ENCODE measurements around the gene TPCN2.
"Not testable (repeated sequence)": the region's sequence is repeated elsewhere in the genome, so short reads cannot be mapped to it uniquely, and the experiment has no call there.

TPCN2 gene

DNA sequence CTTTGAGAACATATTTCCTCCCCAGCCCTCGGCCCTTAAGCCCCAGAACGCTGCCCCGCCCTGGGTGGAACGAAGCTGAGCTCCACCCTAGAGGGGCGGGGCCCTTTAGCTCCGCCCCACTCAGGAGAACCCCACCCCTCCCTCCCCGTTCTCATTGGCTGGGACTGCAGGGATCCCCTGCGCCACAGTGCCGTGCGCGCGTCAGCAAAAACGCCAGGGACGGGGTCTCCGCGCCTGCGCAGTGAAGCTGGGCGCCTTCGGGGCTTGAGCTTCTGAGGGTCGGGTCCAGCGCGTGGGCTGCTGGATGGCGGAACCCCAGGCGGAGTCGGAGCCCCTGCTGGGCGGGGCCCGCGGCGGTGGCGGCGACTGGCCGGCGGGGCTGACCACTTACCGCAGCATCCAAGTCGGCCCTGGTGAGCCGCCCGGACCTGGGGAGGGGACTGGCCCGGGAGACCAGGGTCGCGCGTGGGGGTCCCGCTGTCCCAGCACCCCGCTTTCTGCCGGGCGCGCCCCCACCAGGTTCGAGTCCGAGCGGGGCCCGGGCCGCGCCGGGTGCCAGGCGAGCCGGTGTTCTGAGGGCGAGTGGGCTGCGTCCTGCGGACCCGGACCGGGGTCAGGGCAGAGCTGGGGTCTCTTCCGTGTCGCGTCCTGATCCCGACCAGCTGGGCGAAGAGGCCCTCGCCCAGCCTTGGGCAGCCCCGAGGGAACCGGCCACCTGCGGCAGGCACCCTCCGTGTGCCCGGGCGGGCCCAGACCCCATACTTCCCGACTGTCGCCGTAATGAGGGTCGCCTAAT lies at the start of gene TPCN2:
TSS of gene TPCN2 (plus strand) at position 239 of the 796 bp plus-strand sequence. CDS start at position 305, 66 bp downstream.
- DNase-seq (ENCODE audit: low read depth), result peak; percentile 92

DNA sequence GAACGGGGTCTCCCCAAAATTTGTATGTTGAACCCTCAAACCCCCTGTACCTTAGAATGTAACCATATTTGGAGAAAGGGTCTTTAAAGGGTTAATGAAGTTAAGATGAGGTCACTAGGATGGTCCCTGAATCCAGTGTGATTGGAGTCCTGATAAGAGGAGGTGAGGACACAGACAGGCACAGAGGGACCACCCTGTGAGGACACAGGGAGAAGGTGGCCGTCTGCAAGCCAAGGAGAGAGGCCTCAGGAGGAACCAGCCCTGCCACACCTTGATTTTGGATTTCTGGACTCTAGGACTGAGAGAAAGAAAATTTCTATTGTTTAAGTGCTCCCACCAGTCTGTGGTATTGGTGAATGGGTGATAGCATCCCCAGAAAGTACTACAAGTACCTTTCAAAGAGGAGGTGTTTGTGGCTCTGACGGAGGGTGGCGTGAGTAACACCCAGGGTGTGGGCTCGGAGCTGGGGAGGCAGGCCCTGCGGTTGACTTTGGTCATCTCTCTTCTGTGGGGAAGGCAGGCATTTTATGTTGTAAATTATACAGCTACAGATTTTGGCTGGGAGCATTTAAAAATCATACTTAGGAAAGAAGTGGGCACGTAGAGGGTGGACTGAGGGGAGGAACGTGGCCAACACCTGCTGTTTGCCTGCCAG lies 49.5 kb upstream of the TPCN2 start:
- no peak for DNase-seq (ENCODE audit: low read depth)

DNA sequence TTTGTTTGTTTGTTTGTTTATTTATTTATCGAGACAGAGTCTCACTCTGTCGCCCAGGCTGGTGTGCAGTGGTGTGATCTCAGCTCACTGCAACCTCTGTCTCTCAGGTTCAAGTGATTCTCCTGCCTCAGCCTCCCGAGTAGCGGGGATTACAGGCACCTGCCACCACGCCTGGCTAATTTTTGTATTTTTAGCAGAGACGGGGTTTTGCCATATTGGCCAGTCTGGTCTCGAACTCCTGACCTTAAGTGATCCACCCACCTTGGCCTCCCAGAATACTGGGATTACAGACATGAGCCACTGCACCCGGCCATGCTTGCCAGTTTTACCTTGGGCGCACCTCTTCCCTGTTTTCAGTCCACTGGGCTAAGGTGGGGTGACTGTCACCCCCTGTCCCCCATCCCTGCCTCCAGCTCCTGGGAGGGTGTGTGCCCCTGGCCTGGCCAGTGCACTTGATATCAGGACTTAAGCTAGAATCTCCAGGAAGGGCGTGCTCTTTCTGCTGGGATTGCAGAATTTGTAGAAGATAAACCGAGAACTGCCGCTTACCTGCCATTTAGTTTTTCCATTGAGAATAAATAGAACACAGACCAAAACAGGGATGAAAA lies 48.9 kb upstream of the TPCN2 start:
- DNase-seq (ENCODE audit: low read depth), result not testable (repeated sequence)

DNA sequence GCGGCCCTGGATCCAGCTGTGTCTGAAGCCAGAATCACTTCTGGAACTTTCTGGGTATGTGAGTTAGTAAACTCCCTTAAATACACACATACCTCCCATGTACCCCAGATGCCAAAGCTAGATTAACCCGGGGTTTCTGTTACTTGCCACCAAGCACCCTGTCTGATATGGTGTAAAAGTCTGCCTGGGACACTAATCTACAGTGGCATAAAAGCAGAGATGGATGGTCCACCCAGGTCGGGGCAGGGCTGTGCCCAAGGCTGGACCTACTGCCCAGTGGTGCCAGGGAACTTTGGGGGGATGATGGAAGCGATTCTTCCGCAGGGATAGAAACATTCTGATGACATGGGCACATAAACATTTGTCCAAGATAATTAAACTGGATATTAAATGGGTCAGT lies 48.3 kb upstream of the TPCN2 start:
- DNase-seq (ENCODE audit: low read depth), result no peak

DNA sequence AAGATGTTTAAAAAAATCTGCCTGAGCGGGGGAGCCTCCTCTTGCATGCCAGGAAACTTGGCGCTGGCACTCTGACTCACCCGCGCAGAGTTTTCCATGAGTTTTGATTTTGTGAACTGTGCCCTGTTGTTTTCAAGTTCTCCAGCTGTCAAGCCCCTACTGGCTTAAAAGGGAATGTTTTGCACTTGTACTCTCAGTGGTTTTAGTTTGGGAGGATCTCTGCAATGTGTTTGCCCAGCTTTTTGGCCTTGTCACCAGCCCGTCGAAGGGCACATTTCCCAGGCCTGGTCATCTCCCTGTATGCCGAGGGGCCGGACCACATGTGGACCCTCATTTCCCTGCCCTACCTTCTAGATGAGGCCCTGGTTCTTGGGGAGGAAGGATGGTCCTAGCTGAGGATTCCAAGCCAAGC lies 47.9 kb upstream of the TPCN2 start:
- no peak for DNase-seq (ENCODE audit: low read depth)

DNA sequence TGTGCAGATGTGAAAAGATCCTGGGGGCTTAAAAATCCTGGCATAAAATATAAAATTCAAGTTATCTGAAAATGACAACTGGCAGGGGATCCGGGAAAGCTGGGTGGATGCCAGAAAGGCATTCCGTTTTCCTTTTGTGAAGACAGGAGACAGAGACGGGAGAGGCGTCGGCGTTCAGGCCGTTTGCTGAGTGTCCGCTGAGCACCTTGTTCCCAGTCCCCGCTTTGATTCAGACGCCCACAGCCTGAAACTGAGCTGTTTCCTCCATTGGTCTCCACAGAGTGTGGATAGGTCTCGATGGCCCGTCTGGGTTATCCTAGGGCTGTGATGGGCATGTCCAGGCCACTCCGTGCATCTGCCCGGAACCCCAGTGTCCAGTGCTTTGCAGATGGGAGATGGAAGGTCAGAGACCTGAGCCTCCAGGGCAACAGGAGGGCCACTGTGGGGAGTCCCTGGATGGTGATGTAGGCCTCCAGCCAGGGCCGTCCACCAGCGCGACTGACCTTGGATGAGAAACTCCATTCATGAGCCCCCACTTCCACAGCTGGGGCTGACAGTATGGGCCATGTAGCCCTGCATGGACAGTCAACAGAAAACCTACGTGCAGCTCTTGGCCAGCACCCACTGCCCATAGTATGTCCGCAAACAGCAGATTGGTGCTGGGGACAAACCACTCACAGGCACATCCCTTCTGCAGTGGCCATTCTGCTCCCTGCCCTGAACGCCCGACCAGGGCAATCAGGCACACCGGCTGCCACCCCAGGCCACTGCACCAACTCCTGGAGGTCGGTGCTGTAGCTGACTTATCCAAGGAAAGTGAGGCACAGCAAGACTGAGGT lies 47.3 kb upstream of the TPCN2 start:
- DNase-seq (ENCODE audit: low read depth), result no peak

DNA sequence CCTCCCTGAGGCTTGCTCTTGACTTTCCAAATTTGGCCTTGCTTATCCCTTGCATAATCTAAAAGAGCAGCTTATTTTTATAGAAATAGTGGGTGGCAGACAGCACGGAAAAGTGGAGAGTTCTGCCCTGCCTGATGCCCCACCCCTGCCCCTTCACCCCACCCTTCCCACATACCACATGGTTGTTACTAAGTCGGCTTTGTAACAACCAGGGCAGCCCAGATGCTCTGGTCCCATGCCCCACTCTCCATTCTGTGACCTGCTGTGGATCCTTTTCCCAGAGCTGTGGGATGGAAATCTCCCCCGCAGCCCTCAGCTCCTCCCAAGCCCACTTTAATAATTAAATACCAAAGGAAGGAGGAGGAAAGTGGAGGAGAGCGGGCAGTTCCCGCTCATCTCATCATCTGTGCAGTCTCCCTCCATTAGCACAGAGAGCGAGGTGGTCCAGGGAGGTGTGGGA lies 46.6 kb upstream of the TPCN2 start:
- DNase-seq (ENCODE audit: low read depth), result no peak

DNA sequence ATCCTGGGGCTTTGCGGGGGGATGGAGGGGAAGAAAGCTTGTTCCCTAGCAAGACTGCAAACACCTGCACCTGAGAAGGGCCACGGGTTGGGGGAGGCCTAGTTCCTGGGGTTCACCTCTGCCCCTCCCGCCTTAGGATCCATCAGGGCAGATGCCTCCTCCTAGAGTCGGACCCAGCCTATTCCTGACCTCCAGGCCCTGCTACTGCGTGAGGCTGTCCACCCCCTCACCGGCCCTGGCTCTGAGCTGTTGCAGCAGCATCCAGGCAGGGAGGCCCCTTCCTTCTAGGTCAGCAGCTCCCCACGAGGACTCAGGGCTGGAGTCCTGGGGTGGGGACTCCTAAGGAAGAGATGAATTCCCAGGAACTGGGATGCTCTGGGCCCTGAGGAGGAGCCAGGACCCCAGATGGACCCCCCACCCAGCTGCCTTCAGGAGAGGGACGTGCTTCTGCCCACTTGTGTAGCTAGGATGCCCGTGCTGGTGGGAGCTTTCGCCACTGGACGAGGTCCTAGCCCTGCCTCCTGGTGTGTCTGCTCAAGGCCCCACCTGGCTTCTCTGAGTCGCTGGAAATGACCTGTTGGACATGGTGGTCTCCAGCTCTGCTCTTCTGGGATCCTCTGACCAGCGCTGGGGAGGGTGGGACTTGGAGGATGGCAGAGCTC lies 46.0 kb upstream of the TPCN2 start:
- no peak for DNase-seq (ENCODE audit: low read depth)

DNA sequence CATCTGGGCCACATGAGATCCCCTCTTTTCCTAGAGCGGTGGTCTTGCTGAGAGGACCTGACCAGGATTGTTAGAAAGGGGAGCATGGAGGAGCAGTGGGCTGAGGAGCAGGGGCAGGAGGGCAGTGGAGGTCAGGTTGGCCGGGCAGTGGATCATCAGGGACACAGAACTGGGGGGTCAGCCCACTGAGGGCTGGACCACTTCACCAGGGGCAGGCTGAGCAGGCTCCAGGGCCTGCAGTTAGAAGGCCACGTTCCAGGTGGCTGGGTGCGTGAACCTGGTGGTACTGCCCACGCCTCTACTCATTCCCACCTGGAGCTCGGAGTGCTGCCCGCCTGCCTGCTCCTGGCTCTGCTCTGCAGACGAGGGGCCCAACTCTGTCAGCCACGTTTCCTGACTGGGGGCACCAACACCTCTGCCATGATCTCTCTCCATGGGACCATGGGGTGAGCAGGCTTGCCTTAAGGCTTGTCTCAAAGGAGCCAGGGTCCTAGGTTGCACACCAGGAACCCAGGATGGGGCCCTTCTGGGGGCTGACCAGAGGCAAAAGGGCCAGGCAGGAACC lies 45.3 kb upstream of the TPCN2 start:
- DNase-seq (ENCODE audit: low read depth), result no peak

DNA sequence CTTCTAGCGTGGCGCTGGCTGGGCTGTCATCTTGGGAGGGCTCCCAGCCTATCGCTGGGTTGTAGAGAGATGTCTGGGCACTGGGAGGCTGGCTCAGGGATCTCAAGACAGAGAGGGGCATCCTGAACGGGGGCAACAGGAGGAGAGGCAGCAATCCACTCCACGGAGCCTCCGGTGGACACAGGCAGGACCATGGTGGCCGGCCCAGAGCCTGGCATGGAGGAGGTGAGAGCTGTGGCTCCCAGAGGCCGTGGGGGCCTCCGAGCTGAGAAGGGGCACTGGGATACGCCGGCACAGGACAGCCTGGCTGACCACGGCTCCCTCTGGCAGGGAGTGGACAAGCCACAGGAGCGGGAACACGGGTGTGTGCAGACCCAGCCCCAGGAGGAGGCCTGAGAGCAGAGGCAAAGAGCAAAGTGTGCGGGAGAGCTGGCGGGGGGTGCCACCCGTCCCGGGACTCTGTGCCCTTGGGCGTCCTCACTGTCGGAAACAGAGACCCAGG lies 44.8 kb upstream of the TPCN2 start:
- DNase-seq (ENCODE audit: low read depth), result no peak

DNA sequence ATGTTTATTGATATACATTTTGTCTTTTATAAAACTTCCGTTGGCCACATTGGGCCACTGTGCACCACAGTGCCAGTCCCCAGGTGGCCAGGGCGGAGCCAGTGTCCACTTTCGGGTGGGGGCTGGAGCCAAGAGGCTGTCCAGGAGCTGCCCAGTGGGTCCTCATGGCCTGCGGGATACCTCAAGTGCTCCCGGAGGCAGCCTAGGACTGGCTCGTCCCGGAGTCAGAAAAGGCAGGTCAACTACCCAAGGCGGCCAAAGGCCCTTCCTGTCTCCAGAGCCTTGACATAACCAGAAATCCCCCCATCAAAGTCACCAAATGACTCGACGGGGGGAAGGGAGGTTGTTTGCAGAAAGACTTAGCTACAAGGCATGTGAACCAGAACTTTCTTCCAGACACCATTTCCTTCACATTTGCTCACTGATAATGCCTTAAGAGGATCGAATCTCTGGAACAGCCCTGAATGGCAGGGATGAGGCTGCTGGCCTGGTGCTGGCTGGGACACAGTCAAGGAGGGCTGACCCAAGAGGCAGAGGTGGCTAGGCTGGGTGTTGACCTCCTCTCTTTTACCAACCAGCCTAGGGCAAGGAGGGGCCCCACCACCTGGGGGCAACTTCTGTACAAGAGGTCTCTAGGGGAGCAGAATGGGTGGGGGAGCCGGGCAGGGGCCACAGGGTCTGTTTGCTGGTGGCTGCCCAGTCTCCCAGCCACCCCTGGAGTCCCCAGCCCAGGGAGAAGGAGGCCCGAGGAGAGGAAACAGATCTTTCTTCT lies 44.1 kb upstream of the TPCN2 start:
- DNase-seq (ENCODE audit: low read depth), result no peak

DNA sequence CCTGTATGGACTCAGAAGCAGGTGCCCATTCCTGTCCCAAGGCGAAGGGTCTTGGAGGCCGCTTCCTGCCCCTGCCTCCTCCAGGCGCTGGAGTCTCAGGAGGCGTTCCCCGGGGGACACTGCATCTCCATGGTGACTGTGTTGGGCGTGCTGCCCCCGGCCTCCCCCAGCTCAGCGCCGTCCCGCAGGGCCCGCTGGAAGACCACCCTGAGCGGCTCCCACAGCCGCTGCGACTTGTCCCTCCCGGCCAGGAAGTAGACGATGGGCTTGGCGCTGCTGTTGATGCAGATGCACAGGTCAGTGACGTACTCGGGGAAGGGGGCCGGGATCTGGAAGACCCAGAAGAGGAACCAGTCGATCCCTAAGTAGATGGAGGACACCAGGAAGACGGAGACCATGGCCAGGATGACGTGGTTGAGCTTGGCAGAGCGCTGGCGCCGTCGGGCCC lies 43.5 kb upstream of the TPCN2 start:
- no peak for DNase-seq (ENCODE audit: low read depth)

DNA sequence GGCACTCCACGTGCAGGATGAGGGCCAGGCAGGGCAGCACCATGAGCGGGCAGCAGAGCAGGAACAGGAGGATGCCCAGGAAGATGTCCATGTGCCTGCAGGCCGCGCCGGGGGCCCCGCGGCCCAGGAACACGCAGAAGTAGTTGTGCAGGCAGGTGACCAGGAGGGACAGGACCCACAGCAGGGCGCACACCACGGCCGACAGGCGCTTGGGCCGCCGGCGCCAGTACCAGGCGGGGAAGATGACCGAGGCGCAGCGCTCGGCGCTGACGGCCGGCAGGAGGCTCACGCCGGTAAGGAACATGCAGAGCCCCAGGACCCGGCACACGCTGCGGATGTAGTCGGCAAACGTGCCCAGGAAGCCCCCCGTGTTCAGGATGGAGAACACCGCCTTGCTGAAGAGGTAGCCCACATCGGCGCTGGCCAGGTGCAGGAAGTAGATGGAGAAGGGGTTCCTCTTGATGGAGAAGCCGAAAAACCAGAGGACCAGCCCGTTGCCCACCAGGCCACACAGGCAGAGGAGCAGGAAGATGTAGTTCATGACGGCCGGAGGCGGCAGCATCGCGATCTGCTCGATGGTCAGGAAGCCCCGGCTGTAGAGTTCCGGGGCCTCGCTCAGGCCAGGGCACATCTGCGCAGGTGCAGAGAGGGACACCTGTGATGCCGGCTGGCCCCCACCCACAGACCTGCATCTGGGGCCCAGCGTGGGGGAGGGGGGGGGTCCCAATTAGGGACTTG lies 42.9 kb upstream of the TPCN2 start:
- no peak for DNase-seq (ENCODE audit: low read depth)

DNA sequence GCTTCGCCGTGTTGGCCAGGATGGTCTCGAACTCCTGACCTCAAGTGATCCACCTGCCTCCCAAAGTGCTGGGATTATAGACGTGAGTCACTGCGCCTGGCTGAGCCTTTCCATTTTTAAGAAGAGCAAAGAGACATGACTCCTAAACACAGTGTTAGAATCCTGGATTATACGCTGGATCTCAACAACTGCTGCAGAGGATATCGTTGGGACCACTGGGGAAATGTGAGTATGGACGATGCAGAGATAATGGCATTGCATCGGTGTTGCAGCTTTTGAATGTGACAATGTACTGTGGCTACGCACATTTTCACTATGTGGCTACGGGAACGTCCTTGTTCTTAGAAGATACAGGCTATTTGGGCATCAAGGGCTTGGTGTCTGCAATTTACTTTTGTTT lies 41.9 kb upstream of the TPCN2 start:
- DNase-seq (ENCODE audit: low read depth), result no peak

DNA sequence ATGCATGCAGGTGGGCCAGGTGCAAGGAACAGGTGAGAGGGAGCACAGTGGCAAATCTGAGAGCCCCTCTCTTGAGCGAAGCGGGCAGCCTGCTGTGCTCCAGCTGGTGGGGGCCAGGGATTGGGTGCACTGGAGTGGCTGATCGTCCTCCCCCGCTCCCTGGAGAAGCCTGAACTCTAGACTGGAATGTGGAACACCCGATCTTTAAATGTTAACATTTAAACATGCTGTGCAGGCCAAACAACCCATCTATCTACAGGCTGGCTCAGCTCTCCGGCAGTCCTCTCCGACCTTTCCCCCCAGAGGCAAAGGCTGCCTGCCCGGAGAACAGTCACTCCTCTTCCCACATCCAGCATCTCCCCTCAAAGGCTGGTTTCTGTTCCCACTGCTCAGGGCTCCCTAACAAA lies 40.8 kb upstream of the TPCN2 start:
- DNase-seq (ENCODE audit: low read depth), result no peak

DNA sequence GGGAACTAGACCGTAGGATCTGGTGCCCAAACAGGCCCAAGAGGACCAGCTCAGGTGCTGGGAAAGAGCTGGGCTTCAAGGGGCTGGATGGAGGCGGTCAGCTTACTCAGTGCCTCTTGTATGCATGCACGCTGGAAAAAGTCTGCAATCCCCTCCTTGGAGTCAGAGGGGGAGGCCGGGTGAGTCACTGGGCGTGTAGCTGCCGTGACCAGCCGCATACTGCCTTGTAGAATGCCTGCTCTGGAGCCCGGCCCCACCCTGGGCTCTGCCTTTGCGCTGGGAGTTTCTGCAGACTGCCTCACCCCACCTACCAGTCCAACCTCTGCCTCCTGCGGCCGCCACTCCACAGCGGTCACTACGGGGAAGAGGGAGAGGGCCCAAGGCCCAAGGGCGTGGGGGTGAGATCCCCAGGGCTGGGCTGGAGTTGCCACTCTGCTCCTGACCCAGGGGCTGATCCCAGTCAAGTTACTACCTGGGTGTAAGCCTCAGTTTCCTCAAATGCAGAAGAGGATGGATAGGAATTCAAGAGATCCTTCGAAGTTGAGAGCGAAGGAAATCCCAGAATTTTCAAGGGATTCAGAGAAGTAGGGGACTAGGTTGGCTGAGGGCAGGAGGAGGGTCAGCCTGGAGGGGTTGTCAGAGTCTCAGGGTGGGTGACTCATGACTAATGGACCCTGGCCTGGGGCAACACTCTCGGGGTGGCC lies 39.8 kb upstream of the TPCN2 start:
- DNase-seq (ENCODE audit: low read depth), result peak; percentile 95

DNA sequence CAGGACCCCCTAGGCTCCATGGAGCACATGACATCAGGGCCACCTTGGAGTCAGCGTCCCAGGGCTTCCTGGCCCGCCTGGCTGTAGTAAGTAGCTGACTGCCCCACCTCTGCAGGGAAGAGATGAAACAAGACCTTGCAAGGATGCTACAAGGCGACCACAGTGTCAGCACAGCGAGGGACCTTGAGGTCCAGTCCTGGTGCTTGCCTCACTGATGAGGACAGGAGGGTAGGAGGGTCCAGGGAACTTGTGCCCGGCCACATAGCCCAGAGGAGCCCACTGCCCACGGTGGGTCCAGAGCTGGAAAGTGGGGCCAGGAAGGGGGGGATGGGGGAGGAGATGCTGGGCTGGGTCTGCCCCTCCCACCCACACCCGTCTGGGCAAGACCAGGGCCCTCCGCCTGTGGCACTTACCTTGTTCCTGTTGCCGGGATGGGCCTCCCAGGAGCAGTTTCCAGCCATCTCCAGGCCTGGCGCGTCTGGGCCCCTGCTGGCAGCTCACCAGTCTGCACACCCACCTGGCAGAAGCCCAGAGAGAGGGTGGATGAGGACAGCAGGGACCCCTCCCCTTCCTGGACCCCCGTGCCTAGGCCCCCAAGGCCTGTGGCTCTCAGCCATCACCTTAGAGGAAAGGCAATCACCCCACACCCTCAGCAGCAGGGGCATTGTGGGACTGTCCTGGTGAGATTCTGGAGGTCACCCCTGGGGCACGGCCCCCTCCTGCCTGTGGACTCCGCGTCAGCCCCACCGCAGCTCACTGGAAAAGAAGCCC lies 39.1 kb upstream of the TPCN2 start:
- no peak for DNase-seq (ENCODE audit: low read depth)

DNA sequence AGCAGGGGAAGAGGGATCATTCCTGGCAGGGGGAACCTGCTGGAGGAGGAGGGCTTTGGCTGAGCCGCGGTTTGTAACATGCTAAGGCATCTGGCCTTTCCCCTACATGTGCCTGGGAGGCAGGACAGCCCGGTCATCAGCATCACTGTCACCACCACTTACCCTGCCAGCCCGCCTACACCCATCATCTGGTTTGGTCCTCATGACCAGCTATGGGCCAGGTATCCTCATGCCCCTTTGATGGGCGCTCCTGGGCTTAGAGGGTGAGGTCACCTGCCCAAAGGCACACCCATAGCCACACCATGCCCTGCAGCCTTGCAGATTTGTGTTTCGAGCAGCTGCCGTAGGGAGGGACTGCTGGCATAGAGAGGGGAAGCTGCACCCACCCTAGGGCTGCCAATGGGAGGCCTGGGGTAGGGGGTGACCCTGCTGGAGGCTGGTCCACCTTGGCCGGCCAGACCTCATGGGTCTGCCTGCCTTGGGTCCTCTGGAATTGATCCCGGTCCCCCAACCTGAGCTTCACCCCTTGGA lies 38.3 kb upstream of the TPCN2 start:
- no peak for DNase-seq (ENCODE audit: low read depth)

All from HS-27A (cell line).